OCI-LY1 (cell line): ENCODE measurements around the gene PGRMC2.

Experiments used
- H2AFZ ChIP-seq: fragments of 200-600 bp; sonication (generic), shearing (Covaris generic); 2 replicates; pipeline ENCODE4 v1.6.0; 2014; ENCODE audit warnings: antibody characterized with exemption, mild to moderate bottlenecking, low read length
- H3F3A ChIP-seq: fragments of 200-600 bp; sonication (generic), shearing (Covaris generic); 2 replicates; pipeline ENCODE4 v1.6.0; 2014; ENCODE audit warnings: mild to moderate bottlenecking, antibody characterized with exemption, low read length, moderate library complexity; ENCODE audit not compliant: insufficient read depth
- H3K27ac ChIP-seq: fragments of 200-600 bp; sonication (generic); 2 replicates; pipeline ENCODE4 v1.5.1; 2014; ENCODE audit warnings: low read length, mixed run types, mild to moderate bottlenecking, low read depth; ENCODE audit not compliant: poor library complexity, severe bottlenecking
- H3K27me3 ChIP-seq: fragments of 200-600 bp; sonication (generic); 2 replicates; pipeline ENCODE4 v1.6.0; 2014; ENCODE audit warnings: antibody characterized with exemption, mild to moderate bottlenecking, low read length, moderate library complexity; ENCODE audit not compliant: insufficient read depth
- H3K36me3 ChIP-seq: fragments of 200-600 bp; sonication (generic); 2 replicates; pipeline ENCODE4 v1.6.1; 2014; ENCODE audit warnings: mild to moderate bottlenecking, antibody characterized with exemption, low read length, moderate library complexity, mixed read lengths; ENCODE audit not compliant: insufficient read depth
- H3K4me1 ChIP-seq: fragments of 200-600 bp; sonication (generic); 2 replicates; pipeline ENCODE4 v1.5.1; 2014; ENCODE audit warnings: mild to moderate bottlenecking, low read length, moderate library complexity; ENCODE audit not compliant: insufficient read depth, severe bottlenecking
- H3K4me2 ChIP-seq: fragments of 200-600 bp; sonication (generic), shearing (Covaris generic); 2 replicates; pipeline ENCODE4 v1.6.1; 2014; ENCODE audit warnings: low read length
- H3K4me3 ChIP-seq: fragments of 200-600 bp; sonication (generic); 2 replicates; pipeline ENCODE4 v1.5.1; 2014; ENCODE audit warnings: low read length, low read depth, mild to moderate bottlenecking, mixed read lengths; ENCODE audit not compliant: poor library complexity, severe bottlenecking
- H3K79me2 ChIP-seq: fragments of 200-600 bp; shearing (Covaris generic); 2 replicates; pipeline ENCODE4 v1.6.1; 2016; ENCODE audit warnings: mixed run types, low read length, mixed read lengths; ENCODE audit not compliant: insufficient read depth
- H3K9ac ChIP-seq: fragments of 200-600 bp; sonication (generic), shearing (Covaris generic); 2 replicates; pipeline ENCODE4 v1.6.1; 2014; ENCODE audit warnings: mild to moderate bottlenecking, low read length, mixed read lengths
- H3K9me2 ChIP-seq: fragments of 200-600 bp; sonication (generic), shearing (Covaris generic); 2 replicates; pipeline ENCODE4 v1.6.1; 2014; ENCODE audit warnings: low read depth, mild to moderate bottlenecking, low read length, mixed read lengths
- H3K9me3 ChIP-seq: fragments of 200-600 bp; shearing (Covaris generic); 2 replicates; pipeline ENCODE4 v1.6.1; 2014; ENCODE audit warnings: low read length, mixed read lengths
- H4K20me1 ChIP-seq: fragments of 200-600 bp; sonication (generic), shearing (Covaris generic); 2 replicates; pipeline ENCODE4 v1.6.0; 2016; ENCODE audit warnings: mild to moderate bottlenecking, low read length; ENCODE audit not compliant: insufficient read depth
- EZH2 ChIP-seq: fragments of 200-600 bp; sonication (generic), shearing (Covaris generic); IDR thresholded peaks from 2 replicates; pipeline ENCODE4 v1.8.0; 2017; ENCODE audit warnings: borderline replicate concordance, mixed run types, mild to moderate bottlenecking, antibody characterized with exemption, low read length, moderate library complexity, mixed read lengths
- TF ChIP-seq, protein P1 (sequence below): fragments of 200-600 bp; sonication (generic), shearing (Covaris generic); IDR thresholded peaks from 2 replicates; pipeline ENCODE4 v1.5.1; 2017; ENCODE audit warnings: mild to moderate bottlenecking, antibody characterized with exemption, low read length, moderate library complexity, mixed read lengths

Gene PGRMC2

GRCh38 chr4:128322311-128322710 lies 34.7 kb upstream of the PGRMC2 start:
- Histone ChIP-seq H3K4me3 (no peak overlapping the region), H3K9me3 (no peaks in the 10 kb centered on the region), H3K9ac (no peak overlapping the region), H3K79me2 (no peaks in the 10 kb centered on the region), H3K9me2 (no peaks in the 10 kb centered on the region), H3K36me3 (no peaks in the 10 kb centered on the region), H3K27me3 (no peaks in the 10 kb centered on the region), H4K20me1 (no peaks in the 10 kb centered on the region), H3K4me1 (no peaks in the 10 kb centered on the region), H3F3A (no peaks in the 10 kb centered on the region), H3K27ac (no peak overlapping the region), H2AFZ (no peak overlapping the region), H3K4me2 (no peak overlapping the region)
- TF ChIP-seq, protein P1, sequence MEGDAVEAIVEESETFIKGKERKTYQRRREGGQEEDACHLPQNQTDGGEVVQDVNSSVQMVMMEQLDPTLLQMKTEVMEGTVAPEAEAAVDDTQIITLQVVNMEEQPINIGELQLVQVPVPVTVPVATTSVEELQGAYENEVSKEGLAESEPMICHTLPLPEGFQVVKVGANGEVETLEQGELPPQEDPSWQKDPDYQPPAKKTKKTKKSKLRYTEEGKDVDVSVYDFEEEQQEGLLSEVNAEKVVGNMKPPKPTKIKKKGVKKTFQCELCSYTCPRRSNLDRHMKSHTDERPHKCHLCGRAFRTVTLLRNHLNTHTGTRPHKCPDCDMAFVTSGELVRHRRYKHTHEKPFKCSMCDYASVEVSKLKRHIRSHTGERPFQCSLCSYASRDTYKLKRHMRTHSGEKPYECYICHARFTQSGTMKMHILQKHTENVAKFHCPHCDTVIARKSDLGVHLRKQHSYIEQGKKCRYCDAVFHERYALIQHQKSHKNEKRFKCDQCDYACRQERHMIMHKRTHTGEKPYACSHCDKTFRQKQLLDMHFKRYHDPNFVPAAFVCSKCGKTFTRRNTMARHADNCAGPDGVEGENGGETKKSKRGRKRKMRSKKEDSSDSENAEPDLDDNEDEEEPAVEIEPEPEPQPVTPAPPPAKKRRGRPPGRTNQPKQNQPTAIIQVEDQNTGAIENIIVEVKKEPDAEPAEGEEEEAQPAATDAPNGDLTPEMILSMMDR: no peak
- TF ChIP-seq EZH2: no peak

GRCh38 chr4:128320656-128321055 lies 33.0 kb upstream of the PGRMC2 start:
- Histone ChIP-seq H3K27me3 (no peaks in the 10 kb centered on the region), H3K9ac (no peak overlapping the region), H3K9me3 (no peaks in the 10 kb centered on the region), H3K36me3 (no peaks in the 10 kb centered on the region; the same call in 1 of the 2 replicates), H3K4me2 (no peak overlapping the region), H3K4me1 (no peaks in the 10 kb centered on the region), H4K20me1 (no peaks in the 10 kb centered on the region), H3K79me2 (no peaks in the 10 kb centered on the region), H2AFZ (no peak overlapping the region), H3K9me2 (no peaks in the 10 kb centered on the region), H3K4me3 (no peak overlapping the region), H3K27ac (no peak overlapping the region), H3F3A (no peaks in the 10 kb centered on the region)
- no peak for TF ChIP-seq EZH2
- TF ChIP-seq, protein P1: no peak

- H3K4me2 ChIP-seq: no peak overlapping the region
- TF ChIP-seq EZH2: no peak
- TF ChIP-seq, protein P1: no peak
Observed at GRCh38 chr4:128315756-128316520, 28.3 kb upstream of the PGRMC2 start.

More at GRCh38 chr4:128315756-128316520, 28.3 kb upstream of the PGRMC2 start:
- H3K9me3 ChIP-seq: no peaks in the 10 kb centered on the region
- H3K36me3 ChIP-seq: no peaks in the 10 kb centered on the region; the same call in 1 of the 2 replicates
- no peaks in the 10 kb centered on the region for H3F3A ChIP-seq
- no peaks in the 10 kb centered on the region for H3K79me2 ChIP-seq
- no peak overlapping the region for H3K9ac ChIP-seq
- H3K4me1 ChIP-seq: no peaks in the 10 kb centered on the region
- no peak overlapping the region for H3K27ac ChIP-seq
- no peaks in the 10 kb centered on the region for H4K20me1 ChIP-seq
- H2AFZ ChIP-seq: no peak overlapping the region
- no peak overlapping the region for H3K4me3 ChIP-seq
- no peaks in the 10 kb centered on the region for H3K9me2 ChIP-seq
- H3K27me3 ChIP-seq: no peaks in the 10 kb centered on the region
